Suprapubic skin (tissue), 4 donors: ENCODE data around the gene RARS2. TPM values are rescaled to one million over a fixed set of nuclear protein-coding genes. Genes with fewer than 3 reads are reported as not detected.

ENCODE experiments used
- DNase-seq, 2 donors: peaks; one replicate each; pipeline ENCODE4 v3.0.0-alpha.2; 2019; ENCODE audit warnings: low spot score in 2 of 2
- H3K27ac ChIP-seq: fragments of 200-600 bp; sonication (generic); one replicate; pipeline ENCODE4 v1.5.1; 2019
- H3K27me3 ChIP-seq: fragments of 200-600 bp; sonication (generic); one replicate; pipeline ENCODE4 v1.5.1; 2019
- H3K36me3 ChIP-seq: fragments of 200-600 bp; sonication (generic); one replicate; pipeline ENCODE4 v1.5.1; 2019
- H3K4me1 ChIP-seq: fragments of 200-600 bp; sonication (generic); one replicate; pipeline ENCODE4 v1.5.1; 2019
- H3K4me3 ChIP-seq: fragments of 200-600 bp; sonication (generic); one replicate; pipeline ENCODE4 v1.5.1; 2019; ENCODE audit warnings: mild to moderate bottlenecking
- H3K9me3 ChIP-seq: fragments of 200-600 bp; sonication (generic); one replicate; pipeline ENCODE4 v1.5.1; 2019
- EP300 ChIP-seq: sonication (generic); formaldehyde crosslinking; IDR thresholded peaks from one replicate; pipeline ENCODE4 v1.6.1; 2017; ENCODE audit warnings: antibody characterized with exemption
- POLR2A ChIP-seq, 2 donors: fragments of 450-650 bp; IDR thresholded peaks; one replicate each; pipeline ENCODE4 v1.6.1; 2017; ENCODE audit warnings: antibody characterized with exemption in 2 of 2, mild to moderate bottlenecking in 2 of 2, moderate library complexity in 2 of 2
- POLR2AphosphoS5 ChIP-seq, 3 donors: sonication (generic); formaldehyde crosslinking; IDR thresholded peaks; one replicate each; pipeline ENCODE4 v1.6.1; 2017; ENCODE audit warnings: antibody characterized with exemption in 3 of 3
- WGBS: methylation state at CpG from one replicate; pipeline ENCODE4 v1.1.5; 2018; 5-methylcytosine and 5-hydroxymethylcytosine counted together
- total RNA-seq, 4 donors: library from RNA; depleted of rRNA; stranded (reverse); fragments of >200 nt; gene quantifications; one replicate each; pipeline ENCODE4 v1.1.0, GENCODE V29; 2016
- TF ChIP-seq, protein P1 (sequence below), 2 donors: fragments of 200-600 bp in 1 of 2; fragments of 450-650 bp in 1 of 2; sonication (generic) in 1 of 2; IDR thresholded peaks; one replicate each; pipeline ENCODE4 v1.5.1; 2016 to 2019; ENCODE audit warnings: antibody characterized with exemption in 2 of 2, mild to moderate bottlenecking in 1 of 2, moderate library complexity in 1 of 2

Gene RARS2
- total RNA-seq, 4 donors from 2014 or later = 16.4 to 29.6 (median 19.7) TPM

DNA sequence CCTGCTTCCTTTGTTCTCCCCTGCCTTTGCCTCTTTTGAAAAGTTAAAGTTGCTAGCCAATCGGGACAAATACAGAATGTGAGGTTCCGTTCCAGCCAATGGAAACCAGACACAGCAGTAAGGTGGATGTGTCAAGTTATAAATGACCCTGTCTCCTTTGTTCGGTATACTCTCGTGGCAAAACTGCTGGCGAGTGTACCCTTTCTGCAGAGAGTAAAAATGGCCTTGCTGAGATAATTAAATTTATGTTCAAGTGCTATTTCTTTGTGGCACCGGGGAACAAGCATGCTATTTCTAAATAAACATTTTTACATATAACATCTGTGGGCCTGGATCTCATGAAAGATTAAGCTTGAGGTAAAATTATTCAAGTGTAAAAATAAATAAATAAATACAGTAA lies 50.2 kb downstream of the RARS2 start:
- no peaks in the 10 kb centered on the region for H3K9me3 ChIP-seq
- H3K27ac ChIP-seq = no peak overlapping the region
- TF ChIP-seq EP300 = no peak
- no peak for TF ChIP-seq POLR2AphosphoS5 (IDR thresholded peaks at IDR 0.05)
- no peak for TF ChIP-seq POLR2A (IDR thresholded peaks at IDR 0.05)
- TF ChIP-seq, protein P1, sequence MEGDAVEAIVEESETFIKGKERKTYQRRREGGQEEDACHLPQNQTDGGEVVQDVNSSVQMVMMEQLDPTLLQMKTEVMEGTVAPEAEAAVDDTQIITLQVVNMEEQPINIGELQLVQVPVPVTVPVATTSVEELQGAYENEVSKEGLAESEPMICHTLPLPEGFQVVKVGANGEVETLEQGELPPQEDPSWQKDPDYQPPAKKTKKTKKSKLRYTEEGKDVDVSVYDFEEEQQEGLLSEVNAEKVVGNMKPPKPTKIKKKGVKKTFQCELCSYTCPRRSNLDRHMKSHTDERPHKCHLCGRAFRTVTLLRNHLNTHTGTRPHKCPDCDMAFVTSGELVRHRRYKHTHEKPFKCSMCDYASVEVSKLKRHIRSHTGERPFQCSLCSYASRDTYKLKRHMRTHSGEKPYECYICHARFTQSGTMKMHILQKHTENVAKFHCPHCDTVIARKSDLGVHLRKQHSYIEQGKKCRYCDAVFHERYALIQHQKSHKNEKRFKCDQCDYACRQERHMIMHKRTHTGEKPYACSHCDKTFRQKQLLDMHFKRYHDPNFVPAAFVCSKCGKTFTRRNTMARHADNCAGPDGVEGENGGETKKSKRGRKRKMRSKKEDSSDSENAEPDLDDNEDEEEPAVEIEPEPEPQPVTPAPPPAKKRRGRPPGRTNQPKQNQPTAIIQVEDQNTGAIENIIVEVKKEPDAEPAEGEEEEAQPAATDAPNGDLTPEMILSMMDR (IDR thresholded peaks at IDR 0.05) = no peak
- DNase-seq = no peak
- 87% methylated on average over 6 of the region's 6 CpGs for WGBS
- H3K4me3 ChIP-seq = no peak overlapping the region
- H3K36me3 ChIP-seq = peaks cover 51% of the 10 kb centered on the region
- H3K4me1 ChIP-seq = no peaks in the 10 kb centered on the region
- no peaks in the 10 kb centered on the region for H3K27me3 ChIP-seq

DNA sequence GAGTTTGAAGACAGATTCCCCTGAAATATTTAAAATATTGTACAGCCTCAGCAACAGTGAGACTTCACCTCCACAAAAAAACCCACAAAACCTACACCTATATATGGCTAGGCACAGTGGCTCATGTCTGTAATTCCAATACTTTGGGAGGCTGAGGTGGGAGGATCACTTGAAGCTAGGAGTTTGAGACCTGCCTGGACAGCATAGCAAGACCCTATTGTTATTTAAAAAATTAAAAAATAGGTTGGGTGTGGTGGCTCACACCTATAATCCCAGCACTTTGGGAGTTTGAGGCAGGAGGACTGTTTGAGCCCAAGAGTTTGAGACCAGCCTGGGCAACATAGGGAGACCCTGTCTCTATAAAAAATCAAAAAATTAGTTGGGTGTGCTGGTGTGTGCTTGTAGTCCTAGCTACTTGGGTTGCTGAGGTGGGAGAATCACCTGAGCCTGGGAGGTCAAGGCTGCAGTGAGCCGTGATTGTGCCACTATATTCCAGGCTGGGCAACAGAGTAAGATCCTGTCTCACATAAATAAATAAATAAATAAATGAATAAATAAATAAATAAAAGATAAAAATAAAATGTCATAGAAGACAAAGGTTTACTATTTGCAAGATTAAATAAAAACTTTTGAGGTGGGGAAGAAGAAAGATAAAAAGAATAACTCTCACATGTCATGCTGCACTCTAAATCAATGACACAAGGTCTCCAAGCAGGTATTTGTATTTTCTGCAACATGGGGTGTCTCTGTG lies 51.1 kb downstream of the RARS2 start:
- 96% methylated on average over 1 of the region's 1 CpG for WGBS
- Histone ChIP-seq H3K4me1 (no peaks in the 10 kb centered on the region), H3K27ac (no peak overlapping the region), H3K36me3 (peaks cover 44% of the 10 kb centered on the region), H3K4me3 (no peak overlapping the region), H3K27me3 (no peaks in the 10 kb centered on the region), H3K9me3 (no peaks in the 10 kb centered on the region)
- DNase-seq = no peak
- TF ChIP-seq, protein P1 (IDR thresholded peaks at IDR 0.05) = no peak
- no peak for TF ChIP-seq EP300
- TF ChIP-seq POLR2AphosphoS5 (IDR thresholded peaks at IDR 0.05) = no peak
- no peak for TF ChIP-seq POLR2A (IDR thresholded peaks at IDR 0.05)

DNA sequence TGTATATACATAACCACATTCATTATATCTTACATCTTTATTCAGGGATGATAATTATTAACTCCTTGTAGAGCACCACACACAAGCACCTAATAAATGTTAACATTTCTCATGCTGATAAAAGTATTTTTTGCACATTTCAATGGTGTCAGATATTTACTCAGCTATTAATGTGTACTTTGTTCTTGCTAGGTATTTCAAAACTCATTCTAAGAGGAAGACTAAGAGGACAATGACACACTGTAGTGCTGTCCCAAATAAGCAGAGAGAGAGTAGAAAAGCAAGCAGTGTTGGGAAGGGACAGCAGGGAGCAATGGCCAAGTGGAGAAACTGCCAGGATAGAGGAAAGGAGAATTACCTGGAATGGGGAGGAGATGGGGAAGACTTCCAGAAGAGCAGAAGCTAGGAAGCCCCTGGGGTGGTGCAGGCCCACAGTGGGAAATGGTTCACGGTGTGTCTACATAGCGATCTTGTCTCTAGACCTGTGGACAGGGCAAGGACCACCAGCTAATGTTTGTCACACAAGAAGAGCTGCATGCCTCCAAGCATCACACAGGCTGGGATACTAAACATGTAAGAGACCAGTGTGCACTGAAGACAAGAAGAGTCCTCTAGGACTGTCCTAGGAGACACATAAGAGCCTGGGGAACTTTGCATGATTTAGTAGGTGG lies 55.3 kb downstream of the RARS2 start:
- WGBS = 100% methylated on average over 2 of the region's 2 CpGs
- no peak overlapping the region for H3K27ac ChIP-seq
- H3K9me3 ChIP-seq = no peaks in the 10 kb centered on the region
- H3K36me3 ChIP-seq = peaks cover 30% of the 10 kb centered on the region
- H3K27me3 ChIP-seq = no peaks in the 10 kb centered on the region
- no peak overlapping the region for H3K4me3 ChIP-seq
- TF ChIP-seq POLR2A (IDR thresholded peaks at IDR 0.05) (no peak), EP300 (no peak), POLR2AphosphoS5 (IDR thresholded peaks at IDR 0.05) (no peak)
- TF ChIP-seq, protein P1 (IDR thresholded peaks at IDR 0.05) = no peak
- H3K4me1 ChIP-seq = no peaks in the 10 kb centered on the region
- no peak for DNase-seq

DNA sequence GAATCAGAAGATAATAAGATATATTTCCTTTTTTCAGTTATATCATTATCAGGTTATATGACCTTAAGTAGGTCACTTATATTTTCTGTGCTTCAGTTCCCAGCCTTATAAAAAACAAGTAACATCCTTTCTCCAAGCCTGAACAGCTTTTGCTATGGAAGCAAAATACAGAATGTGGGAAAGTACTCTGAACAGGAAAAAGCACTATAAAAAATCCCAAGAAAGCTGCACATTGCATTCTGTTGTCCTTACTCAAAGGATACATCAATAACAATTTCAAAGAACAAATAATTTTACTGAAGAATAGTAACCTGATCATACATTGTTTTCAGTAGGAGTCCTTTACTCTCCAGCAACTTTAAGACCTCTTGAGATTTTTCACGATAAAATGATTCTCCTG lies 60.6 kb downstream of the RARS2 start:
- WGBS = 97% methylated on average over 1 of the region's 1 CpG
- no peaks in the 10 kb centered on the region for H3K27me3 ChIP-seq
- TF ChIP-seq EP300 (no peak), POLR2A (IDR thresholded peaks at IDR 0.05) (no peak), POLR2AphosphoS5 (IDR thresholded peaks at IDR 0.05) (no peak)
- TF ChIP-seq, protein P1 (IDR thresholded peaks at IDR 0.05) = no peak
- H3K36me3 ChIP-seq = peaks cover 44% of the 10 kb centered on the region
- no peak for DNase-seq
- H3K27ac ChIP-seq = no peak overlapping the region
- no peaks in the 10 kb centered on the region for H3K9me3 ChIP-seq
- no peak overlapping the region for H3K4me3 ChIP-seq
- no peaks in the 10 kb centered on the region for H3K4me1 ChIP-seq

DNA sequence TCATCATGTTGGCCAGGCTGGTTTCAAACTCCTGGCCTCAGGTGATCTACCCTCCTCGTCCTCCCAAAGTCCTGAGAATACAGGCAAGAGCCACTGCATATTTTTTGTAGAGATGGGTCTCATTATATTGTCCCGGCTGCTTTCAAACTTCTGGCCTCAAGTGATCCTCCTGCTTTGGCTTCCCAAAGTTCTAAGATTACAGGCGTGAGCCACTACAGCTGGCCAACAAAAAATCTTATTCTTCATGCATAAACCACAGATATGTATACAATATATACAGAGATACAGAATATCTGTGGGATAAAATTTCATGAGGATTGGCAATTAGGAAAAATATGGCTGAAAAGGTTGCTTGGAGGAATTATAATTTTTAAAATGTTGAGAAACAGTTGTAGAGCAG lies 67.1 kb downstream of the RARS2 start:
- WGBS = 94% methylated on average over 3 of the region's 3 CpGs
- Histone ChIP-seq H3K27me3 (no peaks in the 10 kb centered on the region), H3K27ac (no peak overlapping the region), H3K36me3 (peaks cover 55% of the 10 kb centered on the region), H3K4me1 (no peaks in the 10 kb centered on the region), H3K9me3 (no peaks in the 10 kb centered on the region), H3K4me3 (no peak overlapping the region)
- DNase-seq = no peak
- no peak for TF ChIP-seq EP300
- no peak for TF ChIP-seq POLR2A (IDR thresholded peaks at IDR 0.05)
- TF ChIP-seq, protein P1 (IDR thresholded peaks at IDR 0.05) = no peak
- no peak for TF ChIP-seq POLR2AphosphoS5 (IDR thresholded peaks at IDR 0.05)
